Measurements from ENCODE around the gene TMEM244.
A peak's percentile ranks its signal among the peaks of the same experiment; 100 is the strongest.
"Not testable (repeated sequence)": the region's sequence is repeated elsewhere in the genome, so short reads cannot be mapped to it uniquely, and the experiment has no call there.

TMEM244 gene

GRCh38 chr6:129802920-129803319, 58.2 kb downstream of the TMEM244 start:
- DNase-seq: not testable (repeated sequence)

GRCh38 chr6:129801909-129802308, 59.2 kb downstream of the TMEM244 start:
- DNase-seq: no peak

DNA sequence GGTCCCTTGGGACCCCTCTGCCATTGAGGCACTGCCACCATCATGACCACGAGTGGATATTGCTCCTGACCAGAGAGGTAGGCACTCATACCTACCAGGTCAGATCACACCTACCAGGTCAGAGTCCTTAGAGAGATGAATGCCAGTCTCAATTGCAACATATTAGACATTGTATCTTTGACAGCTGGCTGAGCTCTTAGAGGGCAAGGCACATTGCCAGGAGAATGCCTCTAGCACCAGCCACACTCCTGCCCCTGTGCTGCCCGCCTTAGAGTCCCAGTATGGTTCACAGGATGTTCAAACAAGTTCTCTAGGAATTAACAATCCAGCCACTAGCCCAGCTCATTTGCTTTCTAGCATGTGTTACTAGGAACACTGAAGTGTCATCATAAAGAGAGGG, 65.9 kb downstream of the TMEM244 start:
- DNase-seq: peak; percentile 24

DNA sequence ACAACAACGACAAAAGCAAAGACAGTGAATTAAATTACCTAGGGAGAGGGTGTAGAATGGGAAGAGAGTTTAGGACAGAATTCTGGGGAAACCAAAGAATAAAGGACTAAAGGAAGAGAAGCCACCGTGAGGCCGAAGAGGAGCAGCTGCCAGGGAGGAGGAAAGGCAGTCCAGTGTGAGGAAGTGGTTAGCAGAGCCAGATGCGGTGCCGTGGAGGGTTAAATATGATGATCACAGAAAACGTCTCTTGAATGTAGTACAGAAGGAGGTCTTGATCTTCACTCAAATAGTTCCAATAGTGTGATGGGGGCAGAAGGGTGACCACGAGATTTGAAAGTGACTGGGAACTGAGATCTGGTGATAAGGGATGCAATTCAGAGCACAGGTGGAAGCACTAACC, 67.7 kb downstream of the TMEM244 start:
- no peak for DNase-seq

GRCh38 chr6:129792049-129792448, 69.1 kb downstream of the TMEM244 start:
- no peak for DNase-seq

- DNase-seq: no peak
Observed at GRCh38 chr6:129790785-129791184, 70.3 kb downstream of the TMEM244 start.

- no peak for DNase-seq
Observed at GRCh38 chr6:129789974-129790373, 71.1 kb downstream of the TMEM244 start.

DNA sequence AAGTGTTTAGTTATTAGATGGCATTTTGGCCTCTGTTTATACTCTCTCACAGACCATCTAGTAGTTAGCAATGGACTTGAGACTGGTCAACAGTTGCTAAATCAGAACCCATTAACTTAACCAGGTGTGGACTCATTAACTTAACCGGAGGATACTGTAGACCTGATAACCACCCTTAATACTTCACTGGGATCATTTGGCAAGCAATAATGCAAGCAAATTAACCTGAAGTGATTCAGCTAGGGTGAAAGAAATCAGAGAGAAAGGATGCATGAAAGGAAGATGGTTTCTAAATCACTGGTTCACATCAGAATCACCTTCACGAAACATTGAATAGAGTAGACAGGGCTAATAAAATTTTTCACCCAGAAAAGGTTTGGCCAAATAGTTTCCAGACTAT, 73.3 kb downstream of the TMEM244 start:
- no peak for DNase-seq

GRCh38 chr6:129786548-129786947, 74.6 kb downstream of the TMEM244 start:
- no peak for DNase-seq

GRCh38 chr6:129785756-129786135, 75.4 kb downstream of the TMEM244 start:
- no peak for DNase-seq

DNA sequence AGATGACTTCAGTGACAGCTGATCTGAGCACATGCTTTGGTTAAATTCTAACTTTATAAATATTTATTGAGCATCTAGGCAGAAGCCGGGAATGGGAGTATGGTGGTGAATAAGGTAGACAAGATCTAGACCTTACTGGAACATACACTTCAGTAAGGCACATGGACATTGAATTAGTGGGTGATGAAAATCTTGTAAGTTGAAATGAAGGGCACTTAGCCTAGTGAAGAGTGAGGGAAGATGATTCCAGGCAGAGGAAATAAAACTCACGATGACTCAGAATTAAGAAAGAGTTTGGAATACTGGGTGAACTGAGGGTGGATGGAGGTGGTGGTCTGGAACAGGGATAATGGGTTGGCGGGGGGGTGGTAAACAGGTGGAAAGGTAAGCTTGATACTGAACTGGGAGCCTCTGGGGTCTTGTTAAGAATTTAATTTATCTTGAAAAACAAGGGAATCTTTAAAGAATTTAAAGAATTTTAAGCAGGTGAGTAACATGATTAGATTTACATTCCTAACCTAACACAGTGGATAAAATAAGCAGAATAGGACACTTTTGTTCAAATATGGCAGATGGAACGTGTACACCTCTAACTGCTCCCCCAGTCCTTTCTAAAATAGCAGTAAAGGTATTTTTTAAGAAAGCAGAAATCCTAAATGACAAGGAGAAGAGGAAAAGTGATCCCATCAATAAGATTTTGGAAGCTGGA, 75.9 kb downstream of the TMEM244 start:
- DNase-seq: no peak
